ENCODE data around the gene PEX7.
"Not testable (repeated sequence)": the region's sequence is repeated elsewhere in the genome, so short reads cannot be mapped to it uniquely, and the experiment has no call there.

Gene PEX7

GRCh38 chr6:136945711-136946121 lies 123.3 kb downstream of the PEX7 start:
- DNase-seq (ENCODE audit: low read depth): no peak
- TF ChIP-seq, protein P1, sequence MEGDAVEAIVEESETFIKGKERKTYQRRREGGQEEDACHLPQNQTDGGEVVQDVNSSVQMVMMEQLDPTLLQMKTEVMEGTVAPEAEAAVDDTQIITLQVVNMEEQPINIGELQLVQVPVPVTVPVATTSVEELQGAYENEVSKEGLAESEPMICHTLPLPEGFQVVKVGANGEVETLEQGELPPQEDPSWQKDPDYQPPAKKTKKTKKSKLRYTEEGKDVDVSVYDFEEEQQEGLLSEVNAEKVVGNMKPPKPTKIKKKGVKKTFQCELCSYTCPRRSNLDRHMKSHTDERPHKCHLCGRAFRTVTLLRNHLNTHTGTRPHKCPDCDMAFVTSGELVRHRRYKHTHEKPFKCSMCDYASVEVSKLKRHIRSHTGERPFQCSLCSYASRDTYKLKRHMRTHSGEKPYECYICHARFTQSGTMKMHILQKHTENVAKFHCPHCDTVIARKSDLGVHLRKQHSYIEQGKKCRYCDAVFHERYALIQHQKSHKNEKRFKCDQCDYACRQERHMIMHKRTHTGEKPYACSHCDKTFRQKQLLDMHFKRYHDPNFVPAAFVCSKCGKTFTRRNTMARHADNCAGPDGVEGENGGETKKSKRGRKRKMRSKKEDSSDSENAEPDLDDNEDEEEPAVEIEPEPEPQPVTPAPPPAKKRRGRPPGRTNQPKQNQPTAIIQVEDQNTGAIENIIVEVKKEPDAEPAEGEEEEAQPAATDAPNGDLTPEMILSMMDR (conservative IDR thresholded peaks at IDR 0.05; ENCODE audit: control insufficient read depth, insufficient read depth, low read depth, low read length): no peak

GRCh38 chr6:136947037-136947436 lies 124.6 kb downstream of the PEX7 start:
- DNase-seq (ENCODE audit: low read depth): no peak
- TF ChIP-seq, protein P1 (conservative IDR thresholded peaks at IDR 0.05; ENCODE audit: control insufficient read depth, insufficient read depth, low read depth, low read length): no peak

More at GRCh38 chr6:136945711-136946121, 123.3 kb downstream of the PEX7 start:
- no peak overlapping the region for H3K4me3 ChIP-seq (ENCODE audit: control insufficient read depth, low read depth, low read length)

GRCh38 chr6:136949957-136950356 lies 127.6 kb downstream of the PEX7 start:
- H3K4me3 ChIP-seq (ENCODE audit: control insufficient read depth, low read depth, low read length): not testable (repeated sequence)

More at GRCh38 chr6:136947037-136947436, 124.6 kb downstream of the PEX7 start:
- H3K4me3 ChIP-seq (ENCODE audit: control insufficient read depth, low read depth, low read length): no peak overlapping the region

DNA sequence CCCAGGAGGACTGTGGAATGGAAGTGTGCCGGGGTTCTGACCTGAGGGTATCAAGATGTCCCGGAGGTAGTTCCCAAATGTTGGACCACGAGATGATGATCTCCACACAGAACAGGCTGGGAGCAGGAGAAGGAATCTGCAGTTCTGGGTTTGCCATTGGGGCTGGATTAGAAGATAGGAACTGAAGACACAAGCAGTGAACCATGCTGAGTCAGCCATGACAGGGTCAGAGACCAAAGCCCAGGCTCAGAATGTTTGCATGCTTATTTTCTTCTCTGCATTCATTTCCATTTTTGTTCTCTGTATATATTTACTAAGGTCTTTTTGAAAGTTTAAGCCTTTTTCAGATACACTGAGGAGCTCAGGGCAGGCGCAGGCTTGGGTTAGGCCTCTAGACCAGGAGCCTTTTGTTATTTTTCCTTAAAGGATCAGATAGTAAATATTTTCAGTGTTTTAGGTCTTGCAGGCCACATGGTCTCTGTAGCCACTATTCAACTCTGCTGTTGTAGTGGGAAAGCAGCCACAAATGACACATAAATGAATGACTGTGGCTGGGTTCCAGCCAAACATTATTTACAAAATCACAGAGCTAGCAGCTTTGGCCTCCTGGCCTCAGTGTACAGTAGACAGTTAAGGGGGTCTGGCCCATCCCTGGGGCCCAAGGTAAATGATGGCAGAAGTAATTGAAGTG lies 128.2 kb downstream of the PEX7 start:
- TF ChIP-seq, protein P1 (conservative IDR thresholded peaks at IDR 0.05; ENCODE audit: control insufficient read depth, insufficient read depth, low read depth, low read length): no peak
- no peak overlapping the region for H3K4me3 ChIP-seq (ENCODE audit: control insufficient read depth, low read depth, low read length)
- peak; percentile 5 for DNase-seq (ENCODE audit: low read depth)

More at GRCh38 chr6:136949957-136950356, 127.6 kb downstream of the PEX7 start:
- DNase-seq (ENCODE audit: low read depth): not testable (repeated sequence)

DNA sequence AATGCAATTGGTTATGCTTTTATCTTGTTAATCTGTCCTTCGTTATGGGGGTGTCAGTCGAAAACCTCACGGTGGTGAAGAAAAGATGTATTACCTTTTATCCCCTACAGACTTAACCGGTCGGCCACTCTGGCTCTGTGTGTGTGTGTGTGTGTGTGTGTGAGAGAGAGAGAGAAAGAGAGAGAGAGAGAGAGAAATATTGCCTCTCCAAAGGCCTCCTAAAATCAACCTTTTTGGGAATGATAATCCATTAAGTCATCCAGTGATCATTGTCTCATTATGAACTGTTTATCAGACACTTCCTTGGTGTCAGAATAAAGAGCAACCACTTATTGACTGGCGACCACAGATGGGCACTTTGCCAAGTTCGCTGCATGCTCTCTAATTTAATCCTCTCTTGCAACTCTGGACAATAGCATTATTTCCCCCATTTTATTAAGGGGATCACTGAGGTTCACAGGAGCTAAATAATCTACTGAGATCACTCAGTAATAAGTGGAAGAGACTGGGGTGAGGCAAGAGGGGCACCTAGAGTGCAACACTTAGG lies 130.4 kb downstream of the PEX7 start:
- TF ChIP-seq, protein P1 (conservative IDR thresholded peaks at IDR 0.05; ENCODE audit: control insufficient read depth, insufficient read depth, low read depth, low read length): no peak
- H3K4me3 ChIP-seq (ENCODE audit: control insufficient read depth, low read depth, low read length): no peak overlapping the region
- DNase-seq (ENCODE audit: low read depth): no peak

DNA sequence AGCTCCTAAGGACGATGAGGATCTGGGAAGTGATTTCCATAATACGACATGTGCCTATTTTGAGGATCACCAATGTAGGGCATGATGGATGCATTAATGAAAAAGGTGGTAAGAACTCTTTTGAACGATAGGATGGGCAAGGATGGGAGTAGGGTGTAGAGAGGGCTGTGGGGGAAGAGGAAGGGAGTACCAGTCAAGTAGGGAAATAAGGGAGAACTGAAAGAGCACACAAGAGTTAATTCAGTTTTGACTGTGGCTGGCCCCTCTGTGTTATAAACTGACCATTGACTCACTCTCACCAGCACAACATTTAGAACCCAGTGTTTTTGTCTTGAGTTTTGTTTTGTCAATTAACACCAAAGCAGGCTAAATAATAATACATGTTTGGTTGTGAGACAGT lies 132.7 kb downstream of the PEX7 start:
- no peak for DNase-seq (ENCODE audit: low read depth)
- H3K4me3 ChIP-seq (ENCODE audit: control insufficient read depth, low read depth, low read length): no peak overlapping the region
- TF ChIP-seq, protein P1 (conservative IDR thresholded peaks at IDR 0.05; ENCODE audit: control insufficient read depth, insufficient read depth, low read depth, low read length): no peak
